WTC11 (cell line): ENCODE results near the gene MYO16. TPM values are rescaled to one million over a fixed set of nuclear protein-coding genes. Genes with fewer than 3 reads are reported as not detected.

Experiments used
- ATAC-seq: fragments of 200-7000 bp; cut with Tn5 transposase; 2 replicates; pipeline ENCODE4 v1.10.0; 2021; ENCODE audit warnings: mild to moderate bottlenecking, moderate library complexity
- CTCF ChIA-PET: fragments of 300-600 bp; sonication (Branson Sonifier 250); formaldehyde crosslinking; loops from one replicate; lab custom pipeline; 2021; ENCODE audit warnings: antibody characterized with exemption; lab: Charles Lee
- POLR2A ChIA-PET: fragments of 350-600 bp; sonication (Branson Sonifier 250); formaldehyde crosslinking; loops from one replicate; lab custom pipeline; 2021; ENCODE audit warnings: antibody characterized with exemption; lab: Charles Lee
- DNase-seq: peaks from one replicate; pipeline ENCODE4 v3.0.0; 2021; ENCODE audit warnings: low spot score
- H3K27ac Mint-ChIP-seq: 2 replicates; pipeline ENCODE4 v1.8.0; 2021; ENCODE audit warnings: mixed read lengths
- H3K27me3 Mint-ChIP-seq: 2 replicates; pipeline ENCODE4 v1.8.0; 2021; ENCODE audit warnings: low read depth, mild to moderate bottlenecking, moderate library complexity, mixed read lengths
- H3K36me3 Mint-ChIP-seq: 2 replicates; pipeline ENCODE4 v1.8.0; 2021; ENCODE audit warnings: mixed read lengths
- H3K4me1 Mint-ChIP-seq: 2 replicates; pipeline ENCODE4 v1.8.0; 2022; ENCODE audit warnings: mixed read lengths
- H3K4me3 Mint-ChIP-seq: 2 replicates; pipeline ENCODE4 v1.8.0; 2021; ENCODE audit warnings: mild to moderate bottlenecking, moderate library complexity, mixed read lengths
- H3K9me3 Mint-ChIP-seq: 2 replicates; pipeline ENCODE4 v1.8.0; 2021; ENCODE audit warnings: mixed read lengths
- ATF3 ChIP-seq: sonication (generic); formaldehyde crosslinking; conservative IDR thresholded peaks from 2 replicates; pipeline ENCODE4 v1.8.1; 2022; ENCODE audit warnings: mild to moderate bottlenecking, missing genetic modification reagents
- CBFB ChIP-seq: sonication (generic); formaldehyde crosslinking; IDR thresholded peaks from 2 replicates; pipeline ENCODE4 v1.8.1; 2022; ENCODE audit warnings: mild to moderate bottlenecking, low read depth, missing genetic modification reagents
- CDX4 ChIP-seq: fragments of 250-450 bp; sonication (Bioruptor Pico); IDR thresholded peaks from 2 replicates; pipeline ENCODE4 v1.9.0; 2021; ENCODE audit warnings: moderate library complexity, mild to moderate bottlenecking, inconsistent platforms, borderline replicate concordance
- CREB1 ChIP-seq: sonication (generic); formaldehyde crosslinking; IDR thresholded peaks from 2 replicates; pipeline ENCODE4 v1.8.0; 2023; ENCODE audit warnings: mild to moderate bottlenecking, missing genetic modification reagents
- CREM ChIP-seq: sonication (generic); formaldehyde crosslinking; IDR thresholded peaks from 2 replicates; pipeline ENCODE4 v1.8.1; 2022; ENCODE audit warnings: mild to moderate bottlenecking, missing genetic modification reagents, moderate library complexity
- CTCF ChIP-seq: fragments of 200-600 bp; IDR thresholded peaks from 2 replicates; pipeline ENCODE4 v1.8.0; 2022; ENCODE audit warnings: antibody characterized with exemption
- E2F1 ChIP-seq: sonication (generic); formaldehyde crosslinking; IDR thresholded peaks from 2 replicates; pipeline ENCODE4 v1.8.0; 2022; ENCODE audit warnings: mild to moderate bottlenecking, missing genetic modification reagents
- ESRRA ChIP-seq: sonication (generic); formaldehyde crosslinking; IDR thresholded peaks from 2 replicates; pipeline ENCODE4 v1.8.1; 2022; ENCODE audit warnings: mild to moderate bottlenecking, missing genetic modification reagents, borderline replicate concordance
- ETV6 ChIP-seq: sonication (generic); formaldehyde crosslinking; IDR thresholded peaks from 2 replicates; pipeline ENCODE4 v1.8.1; 2022; ENCODE audit warnings: mild to moderate bottlenecking, missing genetic modification reagents
- IRF1 ChIP-seq: sonication (generic); formaldehyde crosslinking; IDR thresholded peaks from 2 replicates; pipeline ENCODE4 v1.8.0; 2023; ENCODE audit warnings: missing genetic modification reagents
- MYBL2 ChIP-seq: sonication (generic); formaldehyde crosslinking; IDR thresholded peaks from 2 replicates; pipeline ENCODE4 v1.8.1; 2023; ENCODE audit warnings: mild to moderate bottlenecking, moderate library complexity, missing genetic modification reagents
- NFATC4 ChIP-seq: fragments of 250-450 bp; sonication (Bioruptor Pico); IDR thresholded peaks from 2 replicates; pipeline ENCODE4 v1.9.0; 2021; ENCODE audit warnings: mild to moderate bottlenecking
- NR3C1 ChIP-seq: sonication (generic); formaldehyde crosslinking; conservative IDR thresholded peaks from 2 replicates; pipeline ENCODE4 v1.8.1; 2023; ENCODE audit warnings: low read depth, mild to moderate bottlenecking, missing genetic modification reagents
- OVOL2 ChIP-seq: fragments of 250-450 bp; sonication (Bioruptor Pico); IDR thresholded peaks from 2 replicates; pipeline ENCODE4 v1.9.0; 2021; ENCODE audit warnings: mild to moderate bottlenecking, borderline replicate concordance
- TCF7 ChIP-seq: sonication (generic); formaldehyde crosslinking; IDR thresholded peaks from 2 replicates; pipeline ENCODE4 v1.8.0; 2022; ENCODE audit warnings: mild to moderate bottlenecking, low read depth, missing genetic modification reagents, moderate library complexity
- ZMAT4 ChIP-seq: fragments of 250-450 bp; sonication (Bioruptor Pico); IDR thresholded peaks from 2 replicates; pipeline ENCODE4 v1.9.0; 2021; ENCODE audit warnings: mild to moderate bottlenecking
- ZNF219 ChIP-seq: sonication (generic); formaldehyde crosslinking; IDR thresholded peaks from 2 replicates; pipeline ENCODE4 v1.8.0; 2023; ENCODE audit warnings: missing genetic modification reagents, mild to moderate bottlenecking, borderline replicate concordance
- ZNF263 ChIP-seq: sonication (generic); formaldehyde crosslinking; IDR thresholded peaks from 2 replicates; pipeline ENCODE4 v1.8.1; 2022; ENCODE audit warnings: low read depth, mild to moderate bottlenecking, moderate library complexity, missing genetic modification reagents
- ZNF416 ChIP-seq: fragments of 250-450 bp; sonication (Bioruptor Pico); IDR thresholded peaks from 2 replicates; pipeline ENCODE4 v1.9.0; 2021; ENCODE audit warnings: mild to moderate bottlenecking, inconsistent platforms
- ZNF671 ChIP-seq: fragments of 250-450 bp; sonication (Bioruptor Pico); IDR thresholded peaks from 2 replicates; pipeline ENCODE4 v1.8.0; 2021; ENCODE audit warnings: mild to moderate bottlenecking
- ZSCAN18 ChIP-seq: fragments of 250-450 bp; sonication (Bioruptor Pico); IDR thresholded peaks from 2 replicates; pipeline ENCODE4 v2.1.2; 2022; ENCODE audit warnings: mild to moderate bottlenecking, moderate library complexity
- total RNA-seq: library from RNA; stranded (reverse); gene quantifications from 3 replicates; pipeline ENCODE4 v1.2.3, GENCODE V29; 2021

Gene MYO16
- total RNA-seq, 1 experiment from 2014 or later: 0.09 TPM

- ATAC-seq (no peak), DNase-seq (no peak)
- H3K4me1 Mint-ChIP-seq: peaks cover 54% of the 10 kb centered on the region
- no peak overlapping the region for H3K4me3 Mint-ChIP-seq
- no peak overlapping the region for H3K27ac Mint-ChIP-seq
- POLR2A ChIA-PET: no interaction called here
- TF ChIP-seq NR3C1 (CRISPR knock-in tag): no peak
- TF ChIP-seq ATF3 (CRISPR knock-in tag): no peak
- no peak for TF ChIP-seq E2F1 (CRISPR knock-in tag)
- no peak for TF ChIP-seq CREM
- TF ChIP-seq CTCF: no peak
- TF ChIP-seq ZMAT4: no peak
- no peak for TF ChIP-seq TCF7 (CRISPR knock-in tag)
- TF ChIP-seq ESRRA (CRISPR knock-in tag): no peak
- no peaks in the 10 kb centered on the region for H3K36me3 Mint-ChIP-seq
- H3K27me3 Mint-ChIP-seq: no peaks in the 10 kb centered on the region; the same call in 1 of the 2 replicates
- CTCF ChIA-PET: interaction anchor here (1.6 kb wide), 1 partner anchor 25 kb away, joined by 3 read pairs; no protein-coding TSS in a partner anchor
- H3K9me3 Mint-ChIP-seq: no peaks in the 10 kb centered on the region
Observed at GRCh38 chr13:109160357-109160756, 530.9 kb downstream of the MYO16 start.

GRCh38 chr13:109160887-109161669, 531.7 kb downstream of the MYO16 start:
- Mint-ChIP-seq H3K27ac (no peak overlapping the region), H3K4me1 (peaks cover 54% of the 10 kb centered on the region), H3K36me3 (no peaks in the 10 kb centered on the region)
- POLR2A ChIA-PET: no interaction called here
- DNase-seq: no peak
- TF ChIP-seq ZSCAN18 (CRISPR knock-in tag) (no peak), OVOL2 (no peak)
- TF ChIP-seq, all 79 proteins: peak for 0
- no peaks in the 10 kb centered on the region; the same call in 1 of the 2 replicates for H3K27me3 Mint-ChIP-seq
- CTCF ChIA-PET: no interaction called here
- ATAC-seq: no peak
- H3K9me3 Mint-ChIP-seq: no peaks in the 10 kb centered on the region
- no peak overlapping the region for H3K4me3 Mint-ChIP-seq

- H3K27ac Mint-ChIP-seq: no peak overlapping the region
- H3K4me1 Mint-ChIP-seq: peaks cover 44% of the 10 kb centered on the region
- no peaks in the 10 kb centered on the region; the same call in 1 of the 2 replicates for H3K27me3 Mint-ChIP-seq
- ATAC-seq (no peak), DNase-seq (no peak)
- POLR2A ChIA-PET: no interaction called here
- H3K36me3 Mint-ChIP-seq: no peaks in the 10 kb centered on the region
- H3K4me3 Mint-ChIP-seq: no peak overlapping the region
- TF ChIP-seq CBFB: no peak
- TF ChIP-seq NFATC4 (CRISPR knock-in tag): no peak
- no peak for TF ChIP-seq ZNF219 (CRISPR knock-in tag)
- TF ChIP-seq CREB1: no peak
- no peak for TF ChIP-seq IRF1 (CRISPR knock-in tag)
- no peak for TF ChIP-seq CDX4 (CRISPR knock-in tag)
- no peak for TF ChIP-seq ETV6 (CRISPR knock-in tag)
- TF ChIP-seq ZNF263: no peak
- TF ChIP-seq ZNF416 (CRISPR knock-in tag): no peak
- TF ChIP-seq ZNF671 (CRISPR knock-in tag): no peak
- TF ChIP-seq MYBL2 (CRISPR knock-in tag): no peak
- CTCF ChIA-PET: no interaction called here
- no peaks in the 10 kb centered on the region for H3K9me3 Mint-ChIP-seq
Observed at GRCh38 chr13:109162248-109163036, 533.0 kb downstream of the MYO16 start.
